ENCODE results near the gene NHLRC2. TPM values are rescaled to one million over a fixed set of nuclear protein-coding genes. Genes with fewer than 3 reads are reported as not detected.

Gene NHLRC2
- polyA plus RNA-seq, 1 donor from 2014 or later = 13.0 TPM

DNA sequence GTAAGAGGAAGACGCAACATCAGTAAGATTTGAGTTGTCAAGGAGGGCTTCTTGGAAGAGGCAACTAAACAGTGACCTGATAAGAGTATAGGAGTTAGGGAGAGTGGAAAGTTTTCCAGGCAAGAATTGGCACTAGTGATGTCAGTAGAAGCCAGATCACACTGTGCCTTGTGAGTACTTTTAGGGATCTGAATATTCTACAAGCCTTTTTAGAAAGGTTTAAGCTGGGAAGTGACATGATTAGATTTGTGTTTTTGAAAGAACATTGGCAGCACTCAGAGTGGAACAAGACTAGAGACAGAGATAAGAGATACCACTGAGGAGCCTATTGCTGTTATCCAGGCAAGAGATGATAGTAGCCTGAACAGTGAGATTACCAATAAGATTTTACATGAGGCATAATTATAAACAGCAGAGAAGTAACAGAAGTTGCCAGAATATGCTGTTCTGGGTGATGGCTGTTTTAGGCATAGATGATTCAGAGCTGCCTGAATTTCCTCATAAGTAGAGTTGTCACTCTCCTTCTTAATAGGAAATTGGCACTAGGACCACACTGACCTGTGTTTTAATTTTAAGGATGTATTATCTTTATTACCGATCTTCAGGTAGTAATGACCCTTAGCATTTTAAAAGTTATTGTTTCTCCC is 45.6 kb downstream of the NHLRC2 start:
- Histone ChIP-seq H3K9ac (ENCODE audit: low read length) (no peak overlapping the region), H2AFZ (ENCODE audit: low read depth, low read length) (no peak overlapping the region), H3K27ac (ENCODE audit: low read length) (no peak overlapping the region), H3K4me2 (ENCODE audit: low read length) (no peak overlapping the region), H3K9me2 (ENCODE audit: insufficient read depth, low read length) (no peaks in the 10 kb centered on the region), H3K27me3 (ENCODE audit: insufficient read depth, low read depth, low read length) (no peaks in the 10 kb centered on the region), H3K9me3 (ENCODE audit: low read length) (no peaks in the 10 kb centered on the region), H3K79me2 (replicated peaks; ENCODE audit: insufficient read depth, low read length) (no peaks in the 10 kb centered on the region), H3F3A (ENCODE audit: insufficient read depth, low read length, poor library complexity, severe bottlenecking) (no peaks in the 10 kb centered on the region), H3K36me3 (ENCODE audit: insufficient read depth, low read length) (no peaks in the 10 kb centered on the region), H3K4me3 (ENCODE audit: low read length) (no peak overlapping the region), H4K20me1 (ENCODE audit: insufficient read depth) (no peaks in the 10 kb centered on the region)
- TF ChIP-seq RAD21 (conservative IDR thresholded peaks at IDR 0.05) (no peak), SMC3 (conservative IDR thresholded peaks at IDR 0.05; ENCODE audit: poor library complexity) (no peak), TAF1 (IDR thresholded peaks at IDR 0.05; ENCODE audit: low read depth) (no peak), EZH2 (IDR thresholded peaks at IDR 0.05; ENCODE audit: borderline replicate concordance, insufficient read depth, low read length, poor library complexity, severe bottlenecking) (no peak), EP300 (conservative IDR thresholded peaks at IDR 0.05; ENCODE audit: poor library complexity, severe bottlenecking) (no peak), MXI1 (conservative IDR thresholded peaks at IDR 0.05; ENCODE audit: poor library complexity, severe bottlenecking) (no peak), POLR2AphosphoS5 (IDR thresholded peaks at IDR 0.05) (no peak)
- TF ChIP-seq, protein P1, sequence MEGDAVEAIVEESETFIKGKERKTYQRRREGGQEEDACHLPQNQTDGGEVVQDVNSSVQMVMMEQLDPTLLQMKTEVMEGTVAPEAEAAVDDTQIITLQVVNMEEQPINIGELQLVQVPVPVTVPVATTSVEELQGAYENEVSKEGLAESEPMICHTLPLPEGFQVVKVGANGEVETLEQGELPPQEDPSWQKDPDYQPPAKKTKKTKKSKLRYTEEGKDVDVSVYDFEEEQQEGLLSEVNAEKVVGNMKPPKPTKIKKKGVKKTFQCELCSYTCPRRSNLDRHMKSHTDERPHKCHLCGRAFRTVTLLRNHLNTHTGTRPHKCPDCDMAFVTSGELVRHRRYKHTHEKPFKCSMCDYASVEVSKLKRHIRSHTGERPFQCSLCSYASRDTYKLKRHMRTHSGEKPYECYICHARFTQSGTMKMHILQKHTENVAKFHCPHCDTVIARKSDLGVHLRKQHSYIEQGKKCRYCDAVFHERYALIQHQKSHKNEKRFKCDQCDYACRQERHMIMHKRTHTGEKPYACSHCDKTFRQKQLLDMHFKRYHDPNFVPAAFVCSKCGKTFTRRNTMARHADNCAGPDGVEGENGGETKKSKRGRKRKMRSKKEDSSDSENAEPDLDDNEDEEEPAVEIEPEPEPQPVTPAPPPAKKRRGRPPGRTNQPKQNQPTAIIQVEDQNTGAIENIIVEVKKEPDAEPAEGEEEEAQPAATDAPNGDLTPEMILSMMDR (IDR thresholded peaks at IDR 0.05; ENCODE audit: poor library complexity, severe bottlenecking) = no peak
- TF ChIP-seq, protein P2, sequence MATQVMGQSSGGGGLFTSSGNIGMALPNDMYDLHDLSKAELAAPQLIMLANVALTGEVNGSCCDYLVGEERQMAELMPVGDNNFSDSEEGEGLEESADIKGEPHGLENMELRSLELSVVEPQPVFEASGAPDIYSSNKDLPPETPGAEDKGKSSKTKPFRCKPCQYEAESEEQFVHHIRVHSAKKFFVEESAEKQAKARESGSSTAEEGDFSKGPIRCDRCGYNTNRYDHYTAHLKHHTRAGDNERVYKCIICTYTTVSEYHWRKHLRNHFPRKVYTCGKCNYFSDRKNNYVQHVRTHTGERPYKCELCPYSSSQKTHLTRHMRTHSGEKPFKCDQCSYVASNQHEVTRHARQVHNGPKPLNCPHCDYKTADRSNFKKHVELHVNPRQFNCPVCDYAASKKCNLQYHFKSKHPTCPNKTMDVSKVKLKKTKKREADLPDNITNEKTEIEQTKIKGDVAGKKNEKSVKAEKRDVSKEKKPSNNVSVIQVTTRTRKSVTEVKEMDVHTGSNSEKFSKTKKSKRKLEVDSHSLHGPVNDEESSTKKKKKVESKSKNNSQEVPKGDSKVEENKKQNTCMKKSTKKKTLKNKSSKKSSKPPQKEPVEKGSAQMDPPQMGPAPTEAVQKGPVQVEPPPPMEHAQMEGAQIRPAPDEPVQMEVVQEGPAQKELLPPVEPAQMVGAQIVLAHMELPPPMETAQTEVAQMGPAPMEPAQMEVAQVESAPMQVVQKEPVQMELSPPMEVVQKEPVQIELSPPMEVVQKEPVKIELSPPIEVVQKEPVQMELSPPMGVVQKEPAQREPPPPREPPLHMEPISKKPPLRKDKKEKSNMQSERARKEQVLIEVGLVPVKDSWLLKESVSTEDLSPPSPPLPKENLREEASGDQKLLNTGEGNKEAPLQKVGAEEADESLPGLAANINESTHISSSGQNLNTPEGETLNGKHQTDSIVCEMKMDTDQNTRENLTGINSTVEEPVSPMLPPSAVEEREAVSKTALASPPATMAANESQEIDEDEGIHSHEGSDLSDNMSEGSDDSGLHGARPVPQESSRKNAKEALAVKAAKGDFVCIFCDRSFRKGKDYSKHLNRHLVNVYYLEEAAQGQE (IDR thresholded peaks at IDR 0.05; ENCODE audit: borderline replicate concordance) = no peak

DNA sequence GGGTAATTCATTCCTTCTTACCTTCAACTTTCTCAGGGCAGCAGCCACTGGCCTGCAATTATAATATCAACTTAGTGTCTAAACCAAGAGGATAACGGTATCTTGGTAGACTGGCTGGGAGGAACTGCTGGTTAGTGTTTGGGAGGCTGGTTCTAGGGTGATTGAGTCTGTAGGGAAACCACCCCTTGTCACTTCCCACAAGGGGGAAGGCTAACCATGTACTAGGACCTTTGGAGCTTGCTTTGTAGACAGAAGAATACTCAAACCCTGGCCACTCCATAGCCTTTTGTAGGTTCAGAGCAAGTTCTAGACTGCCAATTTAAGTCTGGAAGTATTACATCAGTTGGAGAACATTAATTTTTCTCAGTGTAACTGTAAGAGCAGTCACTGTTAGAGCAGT is 51.3 kb downstream of the NHLRC2 start:
- Histone ChIP-seq H3K27ac (ENCODE audit: low read length) (no peak overlapping the region), H3K27me3 (ENCODE audit: insufficient read depth, low read depth, low read length) (no peaks in the 10 kb centered on the region), H3K4me3 (ENCODE audit: low read length) (no peak overlapping the region), H3K9ac (ENCODE audit: low read length) (no peak overlapping the region), H3K9me2 (ENCODE audit: insufficient read depth, low read length) (no peaks in the 10 kb centered on the region), H3K79me2 (replicated peaks; ENCODE audit: insufficient read depth, low read length) (no peaks in the 10 kb centered on the region), H3K4me2 (ENCODE audit: low read length) (no peak overlapping the region), H3K36me3 (ENCODE audit: insufficient read depth, low read length) (peaks cover 9% of the 10 kb centered on the region), H3F3A (ENCODE audit: insufficient read depth, low read length, poor library complexity, severe bottlenecking) (no peaks in the 10 kb centered on the region), H2AFZ (ENCODE audit: low read depth, low read length) (no peak overlapping the region), H4K20me1 (ENCODE audit: insufficient read depth) (no peaks in the 10 kb centered on the region), H3K9me3 (ENCODE audit: low read length) (no peaks in the 10 kb centered on the region)
- TF ChIP-seq SMC3 (conservative IDR thresholded peaks at IDR 0.05; ENCODE audit: poor library complexity) = no peak
- TF ChIP-seq, protein P2 (IDR thresholded peaks at IDR 0.05; ENCODE audit: borderline replicate concordance) = no peak
- TF ChIP-seq, protein P1 (IDR thresholded peaks at IDR 0.05; ENCODE audit: poor library complexity, severe bottlenecking) = no peak

Data from neural cell (in vitro differentiated cells).